Choroid plexus epithelial cell (primary cell): ENCODE results near the gene ITPRIPL2.
A peak's percentile ranks its signal among the peaks of the same experiment; 100 is the strongest.

Experiments
- DNase-seq: peaks from one replicate; pipeline ENCODE4 v3.0.0-alpha.2; 2010; ENCODE audit warnings: low read depth
- H3K4me3 ChIP-seq: 2 replicates; pipeline ENCODE4 v1.5.1; 2011; ENCODE audit warnings: low read depth, mild to moderate bottlenecking, control low read depth, low read length, moderate library complexity
- CTCF ChIP-seq: conservative IDR thresholded peaks from 2 replicates; pipeline ENCODE4 v1.5.1; 2011; ENCODE audit warnings: low read depth, mild to moderate bottlenecking, control low read depth, inconsistent platforms, low read length, moderate library complexity

Gene ITPRIPL2

GRCh38 chr16:19114359-19115147, 789 bp downstream of the ITPRIPL2 start:
- TF ChIP-seq CTCF = no peak
- peak; percentile 78 for DNase-seq
- peak overlapping the region; percentile 74 for H3K4me3 ChIP-seq

- H3K4me3 ChIP-seq = peak overlapping the region; percentile 74
- DNase-seq = no peak
- TF ChIP-seq CTCF = peak; percentile 40
Measured at GRCh38 chr16:19115148-19116021, 1.6 kb downstream of the ITPRIPL2 start.

- peak; percentile 72 for DNase-seq
- peak overlapping the region; percentile 20 for H3K4me3 ChIP-seq
- TF ChIP-seq CTCF = no peak
Measured at GRCh38 chr16:19116711-19117449, 3.1 kb downstream of the ITPRIPL2 start.

GRCh38 chr16:19118938-19119431, 5.2 kb downstream of the ITPRIPL2 start:
- TF ChIP-seq CTCF = no peak
- peak overlapping the region; percentile 52 for H3K4me3 ChIP-seq
- peak; percentile 97 for DNase-seq

- no peak for TF ChIP-seq CTCF
- DNase-seq = peak; percentile 90
- H3K4me3 ChIP-seq = peak overlapping the region; percentile 52
Measured at GRCh38 chr16:19119564-19119963, 5.8 kb downstream of the ITPRIPL2 start.

GRCh38 chr16:19123535-19124178, 9.9 kb downstream of the ITPRIPL2 start:
- TF ChIP-seq CTCF = no peak
- DNase-seq = no peak
- no peak overlapping the region for H3K4me3 ChIP-seq
